Panc1 (cell line): ENCODE measurements around the gene CNGB1. TPM values are rescaled to one million over a fixed set of nuclear protein-coding genes. Genes with fewer than 3 reads are reported as not detected.

Experiments
- ATAC-seq: fragments of 200-7000 bp; cut with Tn5 transposase; 2 replicates; pipeline ENCODE4 v1.9.1; 2020; ENCODE audit warnings: mild to moderate bottlenecking, moderate library complexity
- BruUV-seq: library from RNA; stranded (reverse); fragments of 400-500 nt; replicated peaks from 2 replicates; lab custom pipeline; 2021; lab: Mats Ljungman, UMichigan
- CTCF ChIA-PET: fragments of 300-600 bp; sonication (Branson Sonifier 250); formaldehyde crosslinking; loops from one replicate; lab custom pipeline; 2022; ENCODE audit warnings: antibody characterized with exemption; lab: Charles Lee
- POLR2A ChIA-PET: fragments of 300-600 bp; sonication (Branson Sonifier 250); formaldehyde crosslinking; loops from one replicate; lab custom pipeline; 2022; ENCODE audit warnings: antibody characterized with exemption; lab: Charles Lee
- DNase-seq: peaks from one replicate; pipeline ENCODE4 v3.0.0-alpha.2; 2010; ENCODE audit warnings: low read depth, low spot score
- H3K27ac ChIP-seq: 2 replicates; pipeline ENCODE4 v1.5.1; 2011; ENCODE audit warnings: mild to moderate bottlenecking, low read length, inconsistent platforms
- H3K27me3 ChIP-seq: fragments of 200-500 bp; sonication (Bioruptor generic); 2 replicates; pipeline ENCODE4 v1.6.0; 2014; ENCODE audit warnings: low read length, inconsistent platforms; ENCODE audit not compliant: control insufficient read depth, insufficient read depth
- H3K36me3 ChIP-seq: fragments of 200-500 bp; sonication (Bioruptor generic); 2 replicates; pipeline ENCODE4 v1.5.1; 2014; ENCODE audit warnings: inconsistent platforms, mild to moderate bottlenecking, low read length, moderate library complexity; ENCODE audit not compliant: control insufficient read depth, insufficient read depth
- H3K4me1 ChIP-seq: 2 replicates; pipeline ENCODE4 v1.5.1; 2011; ENCODE audit warnings: inconsistent platforms, mild to moderate bottlenecking, low read length, moderate library complexity; ENCODE audit not compliant: control insufficient read depth, insufficient read depth
- H3K4me3 ChIP-seq, 2 experiments: 2 replicates each; pipeline ENCODE4 v1.5.1; 2011 to 2012; ENCODE audit warnings: low read depth in 2 of 2, low read length in 2 of 2, mild to moderate bottlenecking in 2 of 2, inconsistent platforms in 1 of 2, moderate library complexity in 1 of 2
- H3K9me3 ChIP-seq: fragments of 200-500 bp; sonication (Bioruptor generic); 2 replicates; pipeline ENCODE4 v1.5.1; 2014; ENCODE audit warnings: low read depth, mild to moderate bottlenecking, inconsistent platforms, low read length, moderate library complexity; ENCODE audit not compliant: control insufficient read depth, insufficient read depth
- POLR2AphosphoS5 ChIP-seq: IDR thresholded peaks from 2 replicates; pipeline ENCODE4 v1.6.1; 2012; ENCODE audit warnings: mild to moderate bottlenecking, low read depth, low read length, moderate library complexity
- SIN3A ChIP-seq: IDR thresholded peaks from 2 replicates; pipeline ENCODE4 v1.6.1; 2012; ENCODE audit warnings: low read depth, mild to moderate bottlenecking, low read length, moderate library complexity, borderline replicate concordance; ENCODE audit not compliant: insufficient read depth
- TCF7L2 ChIP-seq: IDR thresholded peaks from 2 replicates; pipeline ENCODE4 v1.6.1; 2011; ENCODE audit warnings: mild to moderate bottlenecking, low read depth, low read length, inconsistent platforms
- in situ Hi-C: cut with HindIII; loops from 2 replicates; pipeline ENCODE4 v1.10.0; 2016; ENCODE audit warnings: low sequenced_read_pairs, low pct_unique_long_range_greater_than_20kb
- intact Hi-C: fragments of 100-400 bp; cut with micrococcal nuclease; formaldehyde crosslinking; loops from one replicate; pipeline ENCODE4 v1.10.0; 2022; ENCODE audit not compliant: unreplicated experiment
- total RNA-seq: library from RNA; stranded (reverse); gene quantifications from one replicate; pipeline ENCODE4 v1.2.1, GENCODE V29; 2021; ENCODE audit not compliant: unreplicated experiment
- TF ChIP-seq, protein P1 (sequence below): fragments of 450-650 bp; IDR thresholded peaks from 2 replicates; pipeline ENCODE4 v1.5.1; 2017; ENCODE audit warnings: mild to moderate bottlenecking
- TF ChIP-seq, protein P2 (sequence below), 2 experiments: IDR thresholded peaks; 2 replicates each; pipeline ENCODE4 v1.6.1; 2011 to 2012; ENCODE audit warnings: low read depth in 2 of 2, control low read depth in 1 of 2, low read length in 1 of 2, mild to moderate bottlenecking in 1 of 2, moderate library complexity in 1 of 2; ENCODE audit not compliant: insufficient read depth in 1 of 2

CNGB1 gene
- total RNA-seq, 1 experiment from 2014 or later = not detected

- ATAC-seq = no peak
- no peaks in the 10 kb centered on the region for H3K36me3 ChIP-seq
- DNase-seq = no peak
- ChIA-PET POLR2A (interaction anchor here (0.5 to 1.2 kb wide), 2 partner anchors 19 to 22 kb away, joined by 4 read pairs; no protein-coding TSS in a partner anchor), CTCF (no interaction called here)
- no peak overlapping the region for H3K27ac ChIP-seq
- H3K27me3 ChIP-seq = peaks cover 4% of the 10 kb centered on the region; the same call in 1 of the 2 replicates
- intact Hi-C loops = no loop called here
- in situ Hi-C loops = no loop called here
- TF ChIP-seq POLR2AphosphoS5 (no peak), SIN3A (no peak), TCF7L2 (no peak)
- TF ChIP-seq, protein P1, sequence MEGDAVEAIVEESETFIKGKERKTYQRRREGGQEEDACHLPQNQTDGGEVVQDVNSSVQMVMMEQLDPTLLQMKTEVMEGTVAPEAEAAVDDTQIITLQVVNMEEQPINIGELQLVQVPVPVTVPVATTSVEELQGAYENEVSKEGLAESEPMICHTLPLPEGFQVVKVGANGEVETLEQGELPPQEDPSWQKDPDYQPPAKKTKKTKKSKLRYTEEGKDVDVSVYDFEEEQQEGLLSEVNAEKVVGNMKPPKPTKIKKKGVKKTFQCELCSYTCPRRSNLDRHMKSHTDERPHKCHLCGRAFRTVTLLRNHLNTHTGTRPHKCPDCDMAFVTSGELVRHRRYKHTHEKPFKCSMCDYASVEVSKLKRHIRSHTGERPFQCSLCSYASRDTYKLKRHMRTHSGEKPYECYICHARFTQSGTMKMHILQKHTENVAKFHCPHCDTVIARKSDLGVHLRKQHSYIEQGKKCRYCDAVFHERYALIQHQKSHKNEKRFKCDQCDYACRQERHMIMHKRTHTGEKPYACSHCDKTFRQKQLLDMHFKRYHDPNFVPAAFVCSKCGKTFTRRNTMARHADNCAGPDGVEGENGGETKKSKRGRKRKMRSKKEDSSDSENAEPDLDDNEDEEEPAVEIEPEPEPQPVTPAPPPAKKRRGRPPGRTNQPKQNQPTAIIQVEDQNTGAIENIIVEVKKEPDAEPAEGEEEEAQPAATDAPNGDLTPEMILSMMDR = no peak
- TF ChIP-seq, protein P2, sequence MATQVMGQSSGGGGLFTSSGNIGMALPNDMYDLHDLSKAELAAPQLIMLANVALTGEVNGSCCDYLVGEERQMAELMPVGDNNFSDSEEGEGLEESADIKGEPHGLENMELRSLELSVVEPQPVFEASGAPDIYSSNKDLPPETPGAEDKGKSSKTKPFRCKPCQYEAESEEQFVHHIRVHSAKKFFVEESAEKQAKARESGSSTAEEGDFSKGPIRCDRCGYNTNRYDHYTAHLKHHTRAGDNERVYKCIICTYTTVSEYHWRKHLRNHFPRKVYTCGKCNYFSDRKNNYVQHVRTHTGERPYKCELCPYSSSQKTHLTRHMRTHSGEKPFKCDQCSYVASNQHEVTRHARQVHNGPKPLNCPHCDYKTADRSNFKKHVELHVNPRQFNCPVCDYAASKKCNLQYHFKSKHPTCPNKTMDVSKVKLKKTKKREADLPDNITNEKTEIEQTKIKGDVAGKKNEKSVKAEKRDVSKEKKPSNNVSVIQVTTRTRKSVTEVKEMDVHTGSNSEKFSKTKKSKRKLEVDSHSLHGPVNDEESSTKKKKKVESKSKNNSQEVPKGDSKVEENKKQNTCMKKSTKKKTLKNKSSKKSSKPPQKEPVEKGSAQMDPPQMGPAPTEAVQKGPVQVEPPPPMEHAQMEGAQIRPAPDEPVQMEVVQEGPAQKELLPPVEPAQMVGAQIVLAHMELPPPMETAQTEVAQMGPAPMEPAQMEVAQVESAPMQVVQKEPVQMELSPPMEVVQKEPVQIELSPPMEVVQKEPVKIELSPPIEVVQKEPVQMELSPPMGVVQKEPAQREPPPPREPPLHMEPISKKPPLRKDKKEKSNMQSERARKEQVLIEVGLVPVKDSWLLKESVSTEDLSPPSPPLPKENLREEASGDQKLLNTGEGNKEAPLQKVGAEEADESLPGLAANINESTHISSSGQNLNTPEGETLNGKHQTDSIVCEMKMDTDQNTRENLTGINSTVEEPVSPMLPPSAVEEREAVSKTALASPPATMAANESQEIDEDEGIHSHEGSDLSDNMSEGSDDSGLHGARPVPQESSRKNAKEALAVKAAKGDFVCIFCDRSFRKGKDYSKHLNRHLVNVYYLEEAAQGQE (IDR thresholded peaks at IDR 0.05; ENCODE audit: insufficient read depth in 1 of 2, low read depth in 2 of 2, low read length in 1 of 2) = no peak
- BruUV-seq = no TSS peak
- H3K9me3 ChIP-seq = no peaks in the 10 kb centered on the region
- no peak overlapping the region for H3K4me3 ChIP-seq
- H3K4me1 ChIP-seq = no peaks in the 10 kb centered on the region; the same call in 1 of the 2 replicates
Observed at GRCh38 chr16:57878586-57878985, 92.3 kb downstream of the CNGB1 start.

DNA sequence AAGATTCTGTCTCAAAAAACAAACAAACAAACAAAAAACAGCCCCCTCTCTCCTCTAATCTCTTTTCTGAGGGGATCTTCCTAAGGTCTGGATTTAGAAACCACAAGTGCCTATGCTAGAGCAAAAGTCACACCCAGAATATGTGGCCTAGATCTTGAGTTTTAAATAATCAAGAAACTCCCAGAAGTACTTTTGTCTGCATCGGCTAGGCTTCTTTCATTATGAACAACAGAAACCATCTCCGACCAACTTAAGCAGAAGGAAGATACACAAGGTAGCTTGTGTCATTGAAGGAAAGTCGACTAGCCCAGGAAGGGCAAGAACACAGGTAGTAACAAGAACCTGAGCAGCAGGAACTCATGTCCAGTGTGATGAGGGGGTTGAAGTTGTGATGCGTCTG lies 94.7 kb downstream of the CNGB1 start:
- Histone ChIP-seq H3K36me3 (no peaks in the 10 kb centered on the region), H3K4me3 (no peak overlapping the region), H3K27me3 (no peaks in the 10 kb centered on the region), H3K27ac (no peak overlapping the region), H3K9me3 (no peaks in the 10 kb centered on the region), H3K4me1 (no peaks in the 10 kb centered on the region)
- TF ChIP-seq TCF7L2 (no peak), POLR2AphosphoS5 (no peak)
- BruUV-seq = no TSS peak
- DNase-seq (no peak), ATAC-seq (no peak)
- ChIA-PET POLR2A (no interaction called here), CTCF (no interaction called here)
- intact Hi-C loops (no loop called here), in situ Hi-C loops (no loop called here)

GRCh38 chr16:57875347-57875746 lies 95.6 kb downstream of the CNGB1 start:
- Histone ChIP-seq H3K9me3 (no peaks in the 10 kb centered on the region), H3K4me3 (no peak overlapping the region), H3K27me3 (no peaks in the 10 kb centered on the region), H3K4me1 (no peaks in the 10 kb centered on the region), H3K27ac (no peak overlapping the region), H3K36me3 (no peaks in the 10 kb centered on the region)
- in situ Hi-C loops = no loop called here
- ChIA-PET CTCF (no interaction called here), POLR2A (no interaction called here)
- intact Hi-C loops = no loop called here
- no TSS peak for BruUV-seq
- no peak for TF ChIP-seq POLR2AphosphoS5
- TF ChIP-seq, protein P2 (IDR thresholded peaks at IDR 0.05; ENCODE audit: insufficient read depth in 1 of 2, low read depth in 2 of 2, low read length in 1 of 2) = peak in 1 of 2 experiments; percentile 70; a peak in 2 of 4 replicates
- no peak for ATAC-seq
- DNase-seq = no peak
